CD4-positive, alpha-beta T cell (primary cell): ENCODE data around the gene CAPN10. TPM values are rescaled to one million over a fixed set of nuclear protein-coding genes. Genes with fewer than 3 reads are reported as not detected.

Source experiments
- ATAC-seq: fragments of 200-7000 bp; cut with Tn5 transposase; one replicate; pipeline ENCODE4 v1.10.0; 2022; ENCODE audit warnings: mild to moderate bottlenecking; ENCODE audit not compliant: poor library complexity
- CTCF ChIA-PET: fragments of 350-600 bp; sonication (Branson Sonifier 250); formaldehyde crosslinking; loops from one replicate; lab custom pipeline; 2021; ENCODE audit warnings: antibody characterized with exemption, inconsistent platforms; lab: Charles Lee
- POLR2A ChIA-PET: fragments of 350-600 bp; sonication (Branson Sonifier 250); formaldehyde crosslinking; loops from one replicate; lab custom pipeline; 2021; ENCODE audit warnings: antibody characterized with exemption, inconsistent platforms; lab: Charles Lee
- DNase-seq, 14 experiments: peaks; one replicate each; pipeline ENCODE4 v3.0.0-alpha.2; 2013 to 2020; ENCODE audit warnings: mixed read lengths in 2 of 14
- H3K27ac ChIP-seq, 2 donors: one replicate each; pipeline versions ENCODE4 v1.5.1 to v1.7.0; 2013; ENCODE audit warnings: low read length in 2 of 2, low read depth in 1 of 2, mild to moderate bottlenecking in 1 of 2
- H3K27me3 ChIP-seq, 2 experiments: 1 replicate in 1 of 2; 2 replicates in 1 of 2; pipeline versions ENCODE4 v1.6.1 to v1.7.0; 2013; ENCODE audit warnings: low read length in 2 of 2, control low read depth in 1 of 2, mild to moderate bottlenecking in 1 of 2, moderate library complexity in 1 of 2; ENCODE audit not compliant: insufficient read depth in 2 of 2, control insufficient read depth in 1 of 2
- H3K36me3 ChIP-seq: one replicate; pipeline ENCODE4 v1.6.1; 2013; ENCODE audit warnings: low read length, control low read depth; ENCODE audit not compliant: insufficient read depth
- H3K4me1 ChIP-seq: one replicate; pipeline ENCODE4 v1.6.1; 2013; ENCODE audit warnings: low read length, control low read depth; ENCODE audit not compliant: insufficient read depth
- H3K4me3 ChIP-seq: one replicate; pipeline ENCODE4 v1.5.1; 2013; ENCODE audit warnings: mild to moderate bottlenecking, low read length, moderate library complexity
- H3K9me3 ChIP-seq, 2 experiments: 1 replicate in 1 of 2; 2 replicates in 1 of 2; pipeline versions ENCODE4 v1.6.1 to v1.7.0; 2013; ENCODE audit warnings: low read length in 2 of 2, mild to moderate bottlenecking in 2 of 2, control low read depth in 1 of 2, moderate library complexity in 1 of 2; ENCODE audit not compliant: control insufficient read depth in 1 of 2, insufficient read depth in 1 of 2
- H3K27ac Mint-ChIP-seq: one replicate; pipeline ENCODE4 v1.8.0; 2020; ENCODE audit warnings: mixed read lengths
- H3K27me3 Mint-ChIP-seq: one replicate; pipeline ENCODE4 v1.8.0; 2021; ENCODE audit warnings: mixed read lengths
- H3K36me3 Mint-ChIP-seq: one replicate; pipeline ENCODE4 v1.8.0; 2021; ENCODE audit warnings: low read depth, mixed read lengths
- H3K4me1 Mint-ChIP-seq: one replicate; pipeline ENCODE4 v1.8.0; 2021; ENCODE audit warnings: low read depth, mixed read lengths
- H3K4me3 Mint-ChIP-seq: one replicate; pipeline ENCODE4 v1.8.0; 2020; ENCODE audit warnings: mild to moderate bottlenecking, mixed read lengths
- H3K9me3 Mint-ChIP-seq: one replicate; pipeline ENCODE4 v1.8.0; 2020; ENCODE audit warnings: mixed read lengths
- CTCF ChIP-seq: fragments of 200-600 bp; IDR thresholded peaks from one replicate; pipeline ENCODE4 v1.8.0; 2022; ENCODE audit warnings: antibody characterized with exemption, mild to moderate bottlenecking
- intact Hi-C, 2 experiments: fragments of 100-400 bp; cut with DNase I in 1 of 2; cut with micrococcal nuclease in 1 of 2; formaldehyde crosslinking; loops; one replicate each; pipeline versions ENCODE4 v1.15.1 to v1.9.0; 2023 to 2025; cut with DNase I, micrococcal nuclease
- total RNA-seq, 174 experiments: library from RNA in 2 of 174; stranded (reverse) in 2 of 174; gene quantifications; one replicate each; pipeline ENCODE4 v1.2.3 and lab custom pipeline; 2021 to 2026

Gene CAPN10
- total RNA-seq, 2 experiments from 2014 or later = 40.6 to 42.1 TPM

- Mint-ChIP-seq H3K4me3 (no peak overlapping the region), H3K36me3 (no peaks in the 10 kb centered on the region), H3K4me1 (no peaks in the 10 kb centered on the region), H3K27me3 (no peaks in the 10 kb centered on the region), H3K9me3 (no peaks in the 10 kb centered on the region), H3K27ac (no peak overlapping the region)
- intact Hi-C loops = no loop called here
- no peak for DNase-seq
- CTCF ChIA-PET = no interaction called here
- Histone ChIP-seq H3K27ac (no peak overlapping the region), H3K9me3 (peaks cover 0 to 37% of the 10 kb centered on the region in 2 experiments), H3K27me3 (no peaks in the 10 kb centered on the region), H3K36me3 (no peaks in the 10 kb centered on the region), H3K4me1 (peaks cover 3% of the 10 kb centered on the region), H3K4me3 (no peak overlapping the region)
- no peak for ATAC-seq
- TF ChIP-seq CTCF = no peak
- POLR2A ChIA-PET = no interaction called here
Measured at GRCh38 chr2:240638512-240639160, 52.1 kb downstream of the CAPN10 start.

GRCh38 chr2:240639566-240639965, 53.0 kb downstream of the CAPN10 start:
- H3K27me3 Mint-ChIP-seq = no peaks in the 10 kb centered on the region
- H3K27me3 ChIP-seq = no peaks in the 10 kb centered on the region
- ChIA-PET CTCF (no interaction called here), POLR2A (no interaction called here)
- no peaks in the 10 kb centered on the region for H3K9me3 Mint-ChIP-seq
- DNase-seq = peak in 1 of 14 experiments; percentile 6
- no peak overlapping the region for H3K4me3 ChIP-seq
- peaks cover 0 to 28% of the 10 kb centered on the region in 2 experiments for H3K9me3 ChIP-seq
- no peak for TF ChIP-seq CTCF
- ATAC-seq = no peak
- no peak overlapping the region for H3K27ac ChIP-seq
- peaks cover 3% of the 10 kb centered on the region for H3K4me1 ChIP-seq
- H3K36me3 ChIP-seq = no peaks in the 10 kb centered on the region
- no peaks in the 10 kb centered on the region for H3K36me3 Mint-ChIP-seq
- no peak overlapping the region for H3K27ac Mint-ChIP-seq
- no peaks in the 10 kb centered on the region for H3K4me1 Mint-ChIP-seq
- intact Hi-C loops = no loop called here
- H3K4me3 Mint-ChIP-seq = no peak overlapping the region

GRCh38 chr2:240640939-240641338, 54.4 kb downstream of the CAPN10 start:
- Mint-ChIP-seq H3K4me1 (no peaks in the 10 kb centered on the region), H3K4me3 (no peak overlapping the region), H3K36me3 (no peaks in the 10 kb centered on the region), H3K27ac (no peak overlapping the region), H3K9me3 (no peaks in the 10 kb centered on the region), H3K27me3 (no peaks in the 10 kb centered on the region)
- TF ChIP-seq CTCF = no peak
- Histone ChIP-seq H3K27ac (no peak overlapping the region), H3K9me3 (peaks cover 0 to 17% of the 10 kb centered on the region in 2 experiments), H3K36me3 (no peaks in the 10 kb centered on the region), H3K4me3 (no peak overlapping the region), H3K27me3 (no peaks in the 10 kb centered on the region), H3K4me1 (peaks cover 9% of the 10 kb centered on the region)
- ChIA-PET CTCF (no interaction called here), POLR2A (no interaction called here)
- DNase-seq (peak in 3 of 14 experiments; percentile 23 to 42 (median 32)), ATAC-seq (no peak)
- intact Hi-C loops = no loop called here
